Activated T-helper 1 cell treated with anti-CD3 and anti-CD28 coated beads, Interleukin-12 subunit alpha, Interleukin-12 subunit beta, Interleukin-2, Interleukin-4 antibody, amounts not matched to agents 30 ng/mL and 10 ng/mL and 1 ng/mL, durations not matched to agents 14 hours and 24 hours and 36 hours (primary cell): Measurements from ENCODE around the gene PRRC1. TPM values are rescaled to one million over a fixed set of nuclear protein-coding genes. Genes with fewer than 3 reads are reported as not detected.

ENCODE experiments used
- DNase-seq: peaks from one replicate; pipeline ENCODE4 v3.0.0; 2021; ENCODE audit warnings: low spot score
- H3K27ac Mint-ChIP-seq: one replicate; pipeline ENCODE4 v1.8.0; 2021; ENCODE audit warnings: mild to moderate bottlenecking, mixed read lengths
- H3K27me3 Mint-ChIP-seq: one replicate; pipeline ENCODE4 v1.8.0; 2022; ENCODE audit warnings: mild to moderate bottlenecking, moderate library complexity, mixed read lengths; ENCODE audit not compliant: insufficient read depth
- H3K36me3 Mint-ChIP-seq: one replicate; pipeline ENCODE4 v1.8.0; 2021; ENCODE audit warnings: low read depth, mixed read lengths
- H3K4me1 Mint-ChIP-seq: one replicate; pipeline ENCODE4 v1.8.0; 2021; ENCODE audit warnings: low read depth, mixed read lengths
- H3K4me3 Mint-ChIP-seq: one replicate; pipeline ENCODE4 v1.8.0; 2021; ENCODE audit warnings: mild to moderate bottlenecking, moderate library complexity, mixed read lengths
- H3K9me3 Mint-ChIP-seq: one replicate; pipeline ENCODE4 v1.8.0; 2021; ENCODE audit warnings: mixed read lengths
- intact Hi-C: fragments of 100-400 bp; cut with micrococcal nuclease; formaldehyde crosslinking; loops from one replicate; pipeline ENCODE4 v1.15.1; 2024
- total RNA-seq: library from RNA; stranded (reverse); gene quantifications from 2 replicates; pipeline ENCODE4 v1.2.3, GENCODE V29; 2022

Gene PRRC1
- 52.9 and 59.7 TPM in 2 replicates for total RNA-seq

- H3K27ac Mint-ChIP-seq = peak within 1 kb of the TSS; percentile 59
- H3K36me3 Mint-ChIP-seq = peaks cover 25% of the 10 kb centered on the region
- DNase-seq = peak; percentile 73
- peaks cover 26% of the 10 kb centered on the region for H3K4me1 Mint-ChIP-seq
- intact Hi-C loops = loop anchor here (1.0 to 5.0 kb wide), 7 partner anchors 487 to 1575 kb away; partner anchors contain the start of genes GRAMD2B, ISOC1, MARCHF3 and PHAX
- peaks cover 10% of the 10 kb centered on the region for H3K9me3 Mint-ChIP-seq
- H3K27me3 Mint-ChIP-seq = peaks cover 7% of the 10 kb centered on the region
- H3K4me3 Mint-ChIP-seq = peak within 1 kb of the TSS; percentile 84
Measured at GRCh38 chr5:127517480-127518318, at the start of gene PRRC1. PRRC1 (plus strand) TSS chr5:127517640; CDS start chr5:127523480, 5,840 bp downstream.

- Mint-ChIP-seq H3K27ac (no peak overlapping the region), H3K4me1 (no peaks in the 10 kb centered on the region)
Measured at GRCh38 chr5:127471211-127471610, 46.2 kb upstream of the PRRC1 start.

DNA sequence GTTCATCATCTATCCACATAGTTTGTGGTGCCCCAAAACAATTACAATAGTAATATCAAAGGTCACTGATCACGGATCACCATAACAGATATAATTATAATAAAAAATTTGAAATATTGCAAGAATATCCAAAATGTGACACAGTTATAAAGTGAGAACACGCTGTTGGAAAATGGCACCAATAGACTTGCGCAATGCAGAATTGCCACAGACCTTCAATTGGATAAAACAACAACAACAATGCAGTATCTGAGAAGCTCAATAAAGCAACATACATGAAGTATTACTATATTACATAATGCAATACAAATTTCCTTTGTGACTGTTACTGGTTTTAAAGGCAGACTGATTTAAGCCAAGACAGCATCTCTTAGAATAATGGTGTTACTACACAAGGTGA lies 44.7 kb upstream of the PRRC1 start:
- DNase-seq = no peak
- H3K36me3 Mint-ChIP-seq = no peaks in the 10 kb centered on the region
- intact Hi-C loops = no loop called here
- H3K27me3 Mint-ChIP-seq = peaks cover 10% of the 10 kb centered on the region
- H3K9me3 Mint-ChIP-seq = no peaks in the 10 kb centered on the region
- no peaks in the 10 kb centered on the region for H3K4me1 Mint-ChIP-seq
- no peak overlapping the region for H3K4me3 Mint-ChIP-seq
- H3K27ac Mint-ChIP-seq = no peak overlapping the region

More at GRCh38 chr5:127471211-127471610, 46.2 kb upstream of the PRRC1 start:
- no peaks in the 10 kb centered on the region for H3K36me3 Mint-ChIP-seq
- no peaks in the 10 kb centered on the region for H3K9me3 Mint-ChIP-seq
- H3K4me3 Mint-ChIP-seq = no peak overlapping the region
- DNase-seq = no peak
- H3K27me3 Mint-ChIP-seq = peaks cover 12% of the 10 kb centered on the region
- intact Hi-C loops = no loop called here

DNA sequence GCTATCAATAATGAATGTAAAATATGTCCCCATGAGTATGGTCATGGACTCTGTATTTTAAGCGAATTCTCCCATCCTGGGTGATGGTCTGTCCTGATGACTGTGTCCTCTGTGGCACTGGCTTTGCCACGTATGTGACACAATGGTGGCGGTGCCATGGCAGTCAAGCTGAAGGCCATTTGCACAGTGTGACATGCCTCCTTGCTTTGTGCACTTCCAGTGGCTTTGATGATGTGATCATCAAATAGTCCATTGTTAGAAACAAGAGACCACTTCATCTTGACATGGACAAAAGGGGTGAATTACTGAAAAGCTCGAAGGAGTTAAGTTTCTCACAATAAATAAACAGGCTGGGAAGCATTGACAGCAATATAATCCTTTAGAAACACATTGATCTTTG lies 31.0 kb upstream of the PRRC1 start:
- Mint-ChIP-seq H3K4me1 (no peaks in the 10 kb centered on the region), H3K27ac (no peak overlapping the region), H3K9me3 (no peaks in the 10 kb centered on the region), H3K36me3 (no peaks in the 10 kb centered on the region), H3K4me3 (no peak overlapping the region), H3K27me3 (peaks cover 27% of the 10 kb centered on the region)
- intact Hi-C loops = no loop called here
- no peak for DNase-seq

DNA sequence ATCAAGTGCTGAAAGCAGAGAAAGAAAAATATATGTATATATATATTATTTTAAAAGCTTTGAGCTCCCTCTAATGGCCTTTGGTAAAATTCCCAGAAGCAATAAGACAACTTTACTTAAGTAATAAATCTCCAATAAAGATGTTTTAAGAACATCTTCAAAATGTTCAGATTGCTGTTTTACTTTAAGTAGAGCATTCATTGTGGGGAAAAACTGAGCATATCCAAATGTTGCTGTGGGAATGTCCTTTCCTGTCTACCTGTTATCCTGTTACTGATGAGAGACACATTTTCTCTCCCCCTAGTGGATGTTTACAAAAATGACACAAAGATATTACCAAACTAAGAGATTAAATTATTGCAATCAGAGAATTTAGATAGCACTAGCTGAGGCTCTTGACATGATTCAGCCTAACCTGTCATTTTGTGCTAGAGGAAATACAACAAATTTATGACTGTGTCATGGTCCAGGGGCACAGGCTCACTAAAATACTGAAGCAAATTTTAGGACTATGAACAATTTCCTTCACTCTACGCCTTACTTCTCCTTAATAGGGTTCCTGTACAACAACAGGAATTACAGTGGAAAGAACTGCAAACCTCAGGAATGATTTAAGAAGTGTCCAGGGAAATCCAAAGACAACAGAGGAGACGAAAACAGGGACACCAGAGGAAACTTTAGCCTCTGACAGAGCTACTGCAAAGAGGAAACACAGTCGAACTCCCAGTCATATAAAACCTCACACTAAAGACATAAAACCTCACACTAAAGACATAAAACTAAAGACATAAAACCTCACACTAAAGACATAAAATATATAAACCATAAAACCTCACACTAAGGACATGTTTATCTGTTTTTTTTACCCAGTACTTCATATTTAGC lies 24.3 kb upstream of the PRRC1 start:
- Mint-ChIP-seq H3K27ac (no peak overlapping the region), H3K4me1 (no peaks in the 10 kb centered on the region), H3K9me3 (no peaks in the 10 kb centered on the region), H3K4me3 (no peak overlapping the region), H3K27me3 (peaks cover 34% of the 10 kb centered on the region), H3K36me3 (no peaks in the 10 kb centered on the region)
- intact Hi-C loops = loop anchor here (1.0 to 10.0 kb wide), 5 partner anchors 178 to 1154 kb away; partner anchors contain the start of gene PHAX
- DNase-seq = no peak

- DNase-seq = no peak
- H3K36me3 Mint-ChIP-seq = no peaks in the 10 kb centered on the region
- intact Hi-C loops = loop anchor here (10.0 kb wide), 1 partner anchor 184 kb away; no protein-coding TSS in a partner anchor
- no peak overlapping the region for H3K4me3 Mint-ChIP-seq
- peaks cover 20% of the 10 kb centered on the region for H3K27me3 Mint-ChIP-seq
- H3K27ac Mint-ChIP-seq = no peak overlapping the region
- no peaks in the 10 kb centered on the region for H3K4me1 Mint-ChIP-seq
- no peaks in the 10 kb centered on the region for H3K9me3 Mint-ChIP-seq
Measured at GRCh38 chr5:127498548-127498947, 18.9 kb upstream of the PRRC1 start.

DNA sequence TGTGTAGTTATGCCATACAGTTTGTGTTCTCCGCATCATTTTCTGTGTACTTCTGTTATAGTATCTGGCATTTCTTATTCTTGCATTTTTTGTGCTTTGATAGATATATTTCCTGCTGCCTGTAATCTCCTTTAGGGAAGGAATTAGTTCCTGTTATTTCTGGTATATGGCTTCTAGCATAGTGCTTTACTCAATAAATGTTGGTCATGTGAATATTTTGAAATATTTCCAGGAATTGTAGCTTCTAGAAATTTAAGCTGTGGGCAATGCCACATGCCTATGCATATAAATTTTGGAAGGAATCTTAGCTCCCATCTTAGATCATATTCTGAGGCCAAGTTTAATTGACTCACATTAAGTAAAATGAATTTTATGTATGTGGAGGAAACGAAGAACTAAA lies 11.5 kb upstream of the PRRC1 start:
- H3K27me3 Mint-ChIP-seq = peaks cover 24% of the 10 kb centered on the region
- no peaks in the 10 kb centered on the region for H3K4me1 Mint-ChIP-seq
- DNase-seq = no peak
- no peaks in the 10 kb centered on the region for H3K9me3 Mint-ChIP-seq
- H3K27ac Mint-ChIP-seq = no peak overlapping the region
- intact Hi-C loops = no loop called here
- no peak overlapping the region for H3K4me3 Mint-ChIP-seq
- H3K36me3 Mint-ChIP-seq = no peaks in the 10 kb centered on the region

- DNase-seq = no peak
- Mint-ChIP-seq H3K4me1 (no peaks in the 10 kb centered on the region), H3K27ac (no peak overlapping the region), H3K27me3 (peaks cover 26% of the 10 kb centered on the region), H3K4me3 (no peak overlapping the region), H3K9me3 (no peaks in the 10 kb centered on the region), H3K36me3 (no peaks in the 10 kb centered on the region)
- intact Hi-C loops = no loop called here
Measured at GRCh38 chr5:127506616-127507015, 10.8 kb upstream of the PRRC1 start.

DNA sequence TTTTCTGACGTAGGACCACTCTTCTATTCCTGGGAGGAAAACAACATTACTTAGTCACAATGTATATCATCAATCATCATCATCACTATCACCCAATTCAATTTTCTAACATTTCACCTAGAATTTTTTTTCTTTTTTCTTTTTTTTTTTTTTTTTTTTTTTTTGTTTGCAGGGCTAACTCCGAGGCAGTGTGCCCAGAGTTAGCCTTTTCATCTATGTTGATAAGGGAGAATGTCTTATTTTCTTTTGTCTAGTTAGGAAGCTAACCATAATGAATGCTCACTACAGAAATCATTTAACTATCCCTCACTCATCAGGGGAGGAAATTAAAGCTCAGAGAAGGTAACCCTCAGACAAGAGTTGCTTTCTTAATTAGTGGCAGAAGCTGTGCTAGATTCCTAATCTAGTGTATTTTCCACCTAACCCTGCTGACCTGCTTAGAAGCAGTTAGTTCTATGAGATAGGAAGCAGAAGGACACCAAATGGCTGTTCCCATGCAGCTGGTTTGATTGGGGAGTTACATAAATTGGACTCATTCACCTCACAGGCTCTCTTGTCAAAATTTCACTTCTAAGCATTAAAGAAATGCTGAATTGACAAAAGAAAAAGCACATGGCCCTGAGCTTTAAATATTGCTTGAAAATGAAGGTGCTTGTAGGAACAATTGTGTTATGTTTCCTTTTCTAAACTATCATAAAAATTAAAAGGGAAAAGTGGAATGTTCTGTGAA lies 8.6 kb upstream of the PRRC1 start:
- intact Hi-C loops = no loop called here
- Mint-ChIP-seq H3K27ac (no peak overlapping the region), H3K4me3 (no peak overlapping the region), H3K9me3 (no peaks in the 10 kb centered on the region), H3K36me3 (no peaks in the 10 kb centered on the region), H3K4me1 (no peaks in the 10 kb centered on the region), H3K27me3 (peaks cover 32% of the 10 kb centered on the region)
- no peak for DNase-seq

DNA sequence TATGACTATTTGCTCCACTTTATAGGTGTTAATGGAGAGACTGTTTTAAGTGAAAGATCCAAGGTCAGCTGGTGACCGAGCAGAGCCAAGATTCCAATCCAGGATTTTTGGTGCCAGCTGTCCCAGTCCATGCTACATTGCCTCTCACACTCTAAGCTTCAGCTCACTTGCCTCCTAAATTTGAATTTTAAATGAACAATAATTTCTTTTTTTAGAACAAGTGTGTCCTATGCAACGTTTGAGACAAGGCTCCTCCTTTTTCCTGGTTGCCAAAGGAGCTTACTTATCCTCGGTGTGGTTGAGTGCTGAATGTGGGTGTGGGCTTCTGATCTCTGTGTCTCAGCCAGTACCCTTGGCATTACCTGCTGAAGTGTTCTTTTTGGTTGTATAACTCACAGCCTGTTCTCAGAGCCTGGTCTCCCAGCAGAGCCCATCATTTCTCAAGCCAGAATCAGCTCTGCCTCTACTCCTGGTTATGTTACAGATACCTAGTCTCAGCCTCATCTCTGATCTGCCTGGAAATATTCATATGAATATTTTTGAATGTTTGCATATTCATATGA lies 4.0 kb upstream of the PRRC1 start:
- DNase-seq = no peak
- H3K36me3 Mint-ChIP-seq = no peaks in the 10 kb centered on the region
- H3K4me1 Mint-ChIP-seq = peaks cover 4% of the 10 kb centered on the region
- H3K27ac Mint-ChIP-seq = no peak overlapping the region
- intact Hi-C loops = no loop called here
- peaks cover 26% of the 10 kb centered on the region for H3K27me3 Mint-ChIP-seq
- no peak overlapping the region for H3K4me3 Mint-ChIP-seq
- H3K9me3 Mint-ChIP-seq = no peaks in the 10 kb centered on the region

- Mint-ChIP-seq H3K36me3 (peaks cover 6% of the 10 kb centered on the region), H3K4me3 (no peak overlapping the region), H3K4me1 (peaks cover 17% of the 10 kb centered on the region), H3K27ac (no peak overlapping the region), H3K27me3 (peaks cover 19% of the 10 kb centered on the region), H3K9me3 (no peaks in the 10 kb centered on the region)
- intact Hi-C loops = loop anchor here (5.0 kb wide), 3 partner anchors 528 to 1577 kb away; partner anchors contain the start of genes GRAMD2B and ISOC1
- no peak for DNase-seq
Measured at GRCh38 chr5:127514816-127515215, 2.6 kb upstream of the PRRC1 start.
